ENCODE measurements around the gene ATAT1.

DNA sequence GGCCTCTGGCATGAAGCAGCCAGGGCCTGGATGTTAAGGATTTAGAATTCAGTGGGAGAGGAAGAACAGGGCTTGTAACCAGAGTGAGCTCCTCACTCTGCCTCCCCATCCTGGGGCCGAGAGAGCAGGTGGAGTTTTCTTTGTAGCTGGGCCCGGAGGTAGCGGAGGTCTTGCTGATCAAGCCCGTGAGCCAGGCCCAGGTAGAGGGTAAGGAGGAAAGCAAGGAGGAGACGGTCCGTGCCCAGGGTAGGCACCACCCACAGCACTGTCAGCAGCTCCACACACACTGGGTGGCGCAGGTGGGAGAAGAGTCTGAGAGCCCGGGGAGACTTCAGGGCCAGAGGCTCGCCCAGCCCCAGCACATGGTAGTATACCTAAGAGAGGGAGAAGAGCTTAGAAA lies 61.9 kb downstream of the ATAT1 start:
- TF ChIP-seq, protein P1, sequence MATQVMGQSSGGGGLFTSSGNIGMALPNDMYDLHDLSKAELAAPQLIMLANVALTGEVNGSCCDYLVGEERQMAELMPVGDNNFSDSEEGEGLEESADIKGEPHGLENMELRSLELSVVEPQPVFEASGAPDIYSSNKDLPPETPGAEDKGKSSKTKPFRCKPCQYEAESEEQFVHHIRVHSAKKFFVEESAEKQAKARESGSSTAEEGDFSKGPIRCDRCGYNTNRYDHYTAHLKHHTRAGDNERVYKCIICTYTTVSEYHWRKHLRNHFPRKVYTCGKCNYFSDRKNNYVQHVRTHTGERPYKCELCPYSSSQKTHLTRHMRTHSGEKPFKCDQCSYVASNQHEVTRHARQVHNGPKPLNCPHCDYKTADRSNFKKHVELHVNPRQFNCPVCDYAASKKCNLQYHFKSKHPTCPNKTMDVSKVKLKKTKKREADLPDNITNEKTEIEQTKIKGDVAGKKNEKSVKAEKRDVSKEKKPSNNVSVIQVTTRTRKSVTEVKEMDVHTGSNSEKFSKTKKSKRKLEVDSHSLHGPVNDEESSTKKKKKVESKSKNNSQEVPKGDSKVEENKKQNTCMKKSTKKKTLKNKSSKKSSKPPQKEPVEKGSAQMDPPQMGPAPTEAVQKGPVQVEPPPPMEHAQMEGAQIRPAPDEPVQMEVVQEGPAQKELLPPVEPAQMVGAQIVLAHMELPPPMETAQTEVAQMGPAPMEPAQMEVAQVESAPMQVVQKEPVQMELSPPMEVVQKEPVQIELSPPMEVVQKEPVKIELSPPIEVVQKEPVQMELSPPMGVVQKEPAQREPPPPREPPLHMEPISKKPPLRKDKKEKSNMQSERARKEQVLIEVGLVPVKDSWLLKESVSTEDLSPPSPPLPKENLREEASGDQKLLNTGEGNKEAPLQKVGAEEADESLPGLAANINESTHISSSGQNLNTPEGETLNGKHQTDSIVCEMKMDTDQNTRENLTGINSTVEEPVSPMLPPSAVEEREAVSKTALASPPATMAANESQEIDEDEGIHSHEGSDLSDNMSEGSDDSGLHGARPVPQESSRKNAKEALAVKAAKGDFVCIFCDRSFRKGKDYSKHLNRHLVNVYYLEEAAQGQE (IDR thresholded peaks at IDR 0.05; ENCODE audit: borderline replicate concordance in 1 of 2, low read depth in 1 of 2, low read length in 2 of 2) = no peak
- TF ChIP-seq, protein P2, sequence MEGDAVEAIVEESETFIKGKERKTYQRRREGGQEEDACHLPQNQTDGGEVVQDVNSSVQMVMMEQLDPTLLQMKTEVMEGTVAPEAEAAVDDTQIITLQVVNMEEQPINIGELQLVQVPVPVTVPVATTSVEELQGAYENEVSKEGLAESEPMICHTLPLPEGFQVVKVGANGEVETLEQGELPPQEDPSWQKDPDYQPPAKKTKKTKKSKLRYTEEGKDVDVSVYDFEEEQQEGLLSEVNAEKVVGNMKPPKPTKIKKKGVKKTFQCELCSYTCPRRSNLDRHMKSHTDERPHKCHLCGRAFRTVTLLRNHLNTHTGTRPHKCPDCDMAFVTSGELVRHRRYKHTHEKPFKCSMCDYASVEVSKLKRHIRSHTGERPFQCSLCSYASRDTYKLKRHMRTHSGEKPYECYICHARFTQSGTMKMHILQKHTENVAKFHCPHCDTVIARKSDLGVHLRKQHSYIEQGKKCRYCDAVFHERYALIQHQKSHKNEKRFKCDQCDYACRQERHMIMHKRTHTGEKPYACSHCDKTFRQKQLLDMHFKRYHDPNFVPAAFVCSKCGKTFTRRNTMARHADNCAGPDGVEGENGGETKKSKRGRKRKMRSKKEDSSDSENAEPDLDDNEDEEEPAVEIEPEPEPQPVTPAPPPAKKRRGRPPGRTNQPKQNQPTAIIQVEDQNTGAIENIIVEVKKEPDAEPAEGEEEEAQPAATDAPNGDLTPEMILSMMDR (CRISPR knock-in tag; IDR thresholded peaks at IDR 0.05) = no peak
- TF ChIP-seq ZNF609 (CRISPR knock-in tag; IDR thresholded peaks at IDR 0.05; ENCODE audit: borderline replicate concordance) (no peak), NFYB (CRISPR knock-in tag; IDR thresholded peaks at IDR 0.05) (no peak), ZNF354B (CRISPR knock-in tag; IDR thresholded peaks at IDR 0.05) (no peak), ZNF136 (CRISPR knock-in tag; IDR thresholded peaks at IDR 0.05; ENCODE audit: low read depth) (no peak), NR2C2 (CRISPR knock-in tag; IDR thresholded peaks at IDR 0.05; ENCODE audit: borderline replicate concordance) (no peak), ZNF557 (CRISPR knock-in tag; IDR thresholded peaks at IDR 0.05) (no peak), HOXA5 (CRISPR knock-in tag; IDR thresholded peaks at IDR 0.05) (no peak), ZNF138 (CRISPR knock-in tag; IDR thresholded peaks at IDR 0.05; ENCODE audit: low read depth) (no peak), ZNF777 (CRISPR knock-in tag; IDR thresholded peaks at IDR 0.05) (no peak), HNRNPH1 (optimal IDR thresholded peaks at IDR 0.05; ENCODE audit: low read depth, low read length) (no peak), GLI4 (CRISPR knock-in tag; IDR thresholded peaks at IDR 0.05; ENCODE audit: borderline replicate concordance) (no peak)
